Natural killer cell (primary cell): Measurements from ENCODE around the gene GCN1. TPM values are rescaled to one million over a fixed set of nuclear protein-coding genes. Genes with fewer than 3 reads are reported as not detected.

Experiments
- ATAC-seq, 3 donors: fragments of 150-1000 bp in 2 of 3; fragments of 200-7000 bp in 1 of 3; cut with Tn5 transposase; 1 replicate in 1 of 3; 2 replicates in 2 of 3; pipeline ENCODE4 v1.10.0; 2021; ENCODE audit warnings: mild to moderate bottlenecking in 2 of 3, moderate library complexity in 2 of 3
- DNase-seq, 2 donors: peaks; one replicate each; pipeline versions ENCODE4 v3.0.0 to v3.0.0-alpha.2; 2013 to 2021; ENCODE audit warnings: mixed read lengths in 1 of 2
- H3K27ac ChIP-seq: one replicate; pipeline ENCODE4 v1.5.1; 2013; ENCODE audit warnings: mild to moderate bottlenecking, low read length
- H3K27me3 ChIP-seq: one replicate; pipeline ENCODE4 v1.6.1; 2013; ENCODE audit warnings: low read length; ENCODE audit not compliant: control insufficient read depth, insufficient read depth
- H3K36me3 ChIP-seq: one replicate; pipeline ENCODE4 v1.6.1; 2013; ENCODE audit warnings: low read length; ENCODE audit not compliant: control insufficient read depth, insufficient read depth
- H3K4me1 ChIP-seq: one replicate; pipeline ENCODE4 v1.6.1; 2013; ENCODE audit warnings: low read length; ENCODE audit not compliant: control insufficient read depth, insufficient read depth
- H3K4me3 ChIP-seq: one replicate; pipeline ENCODE4 v1.5.1; 2013; ENCODE audit warnings: low read length
- H3K9me3 ChIP-seq: one replicate; pipeline ENCODE4 v1.6.1; 2013; ENCODE audit warnings: low read length; ENCODE audit not compliant: control insufficient read depth, insufficient read depth
- H3K27ac Mint-ChIP-seq, 2 donors: one replicate each; pipeline ENCODE4 v1.8.0; 2022; ENCODE audit warnings: mild to moderate bottlenecking in 2 of 2, mixed read lengths in 2 of 2, moderate library complexity in 1 of 2
- H3K27me3 Mint-ChIP-seq, 2 donors: one replicate each; pipeline ENCODE4 v1.8.0; 2022; ENCODE audit warnings: low read depth in 2 of 2, mixed read lengths in 2 of 2
- H3K36me3 Mint-ChIP-seq: one replicate; pipeline ENCODE4 v1.8.0; 2022; ENCODE audit warnings: mixed read lengths
- H3K4me1 Mint-ChIP-seq, 2 donors: one replicate each; pipeline ENCODE4 v1.8.0; 2022; ENCODE audit warnings: mixed read lengths in 2 of 2
- H3K4me3 Mint-ChIP-seq: one replicate; pipeline ENCODE4 v1.8.0; 2022; ENCODE audit warnings: mild to moderate bottlenecking, moderate library complexity, mixed read lengths
- H3K9me3 Mint-ChIP-seq, 2 donors: one replicate each; pipeline ENCODE4 v1.8.0; 2022; ENCODE audit warnings: mixed read lengths in 2 of 2
- WGBS: methylation state at CpG from one replicate; pipeline ENCODE4 v1.1.7; 2013; ENCODE audit warnings: missing lambda C conversion rate; ENCODE audit not compliant: insufficient coverage; 5-methylcytosine and 5-hydroxymethylcytosine counted together
- intact Hi-C: fragments of 100-400 bp; cut with micrococcal nuclease; formaldehyde crosslinking; loops from one replicate; pipeline ENCODE4 v1.14.2; 2022
- total RNA-seq, 4 donors: library from RNA; stranded (reverse); fragments of 120-200 nt in 1 of 4; gene quantifications; one replicate each; pipeline versions ENCODE4 v1.2.3 to v1.2.4, GENCODE V29; 2013 to 2022
- TF ChIP-seq, protein P1 (sequence below): fragments of 200-600 bp; IDR thresholded peaks from one replicate; pipeline ENCODE4 v1.8.0; 2022; ENCODE audit warnings: antibody characterized with exemption

GCN1 gene
- total RNA-seq, 3 donors from 2014 or later (not counting 1 experiment from before 2014, with no cell fraction given) = 119 to 141 (median 120) TPM

DNA sequence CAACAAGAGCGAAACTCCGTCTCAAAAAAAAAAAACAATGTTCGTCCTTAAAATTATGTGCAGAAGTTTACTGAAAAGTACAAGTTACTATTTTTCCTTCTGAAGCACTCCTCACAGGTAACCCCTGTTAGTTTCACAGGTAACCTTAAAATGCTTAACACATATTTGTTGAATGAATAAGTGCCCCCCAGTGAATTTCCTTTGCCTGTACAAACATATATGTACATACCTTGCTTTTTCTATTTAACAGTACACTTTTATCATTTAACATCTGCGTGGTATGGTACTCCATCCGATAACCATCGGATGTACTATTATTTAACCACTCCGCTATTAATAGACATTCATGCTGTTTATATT is 76.6 kb downstream of the GCN1 start:
- Histone ChIP-seq H3K4me3 (peak overlapping the region; percentile 88), H3K36me3 (no peaks in the 10 kb centered on the region), H3K4me1 (peaks cover 37% of the 10 kb centered on the region), H3K9me3 (no peaks in the 10 kb centered on the region), H3K27ac (peak overlapping the region; percentile 85), H3K27me3 (no peaks in the 10 kb centered on the region)
- ATAC-seq = no peak
- Mint-ChIP-seq H3K36me3 (no peaks in the 10 kb centered on the region), H3K9me3 (no peaks in the 10 kb centered on the region), H3K27me3 (no peaks in the 10 kb centered on the region), H3K4me1 (peaks cover 38 to 41% of the 10 kb centered on the region in 2 donors), H3K4me3 (peak overlapping the region; percentile 95), H3K27ac (peak overlapping the region; percentile 23 to 87)
- WGBS = 52% methylated on average over 5 of the region's 7 CpGs
- no peak for DNase-seq
- TF ChIP-seq, protein P1, sequence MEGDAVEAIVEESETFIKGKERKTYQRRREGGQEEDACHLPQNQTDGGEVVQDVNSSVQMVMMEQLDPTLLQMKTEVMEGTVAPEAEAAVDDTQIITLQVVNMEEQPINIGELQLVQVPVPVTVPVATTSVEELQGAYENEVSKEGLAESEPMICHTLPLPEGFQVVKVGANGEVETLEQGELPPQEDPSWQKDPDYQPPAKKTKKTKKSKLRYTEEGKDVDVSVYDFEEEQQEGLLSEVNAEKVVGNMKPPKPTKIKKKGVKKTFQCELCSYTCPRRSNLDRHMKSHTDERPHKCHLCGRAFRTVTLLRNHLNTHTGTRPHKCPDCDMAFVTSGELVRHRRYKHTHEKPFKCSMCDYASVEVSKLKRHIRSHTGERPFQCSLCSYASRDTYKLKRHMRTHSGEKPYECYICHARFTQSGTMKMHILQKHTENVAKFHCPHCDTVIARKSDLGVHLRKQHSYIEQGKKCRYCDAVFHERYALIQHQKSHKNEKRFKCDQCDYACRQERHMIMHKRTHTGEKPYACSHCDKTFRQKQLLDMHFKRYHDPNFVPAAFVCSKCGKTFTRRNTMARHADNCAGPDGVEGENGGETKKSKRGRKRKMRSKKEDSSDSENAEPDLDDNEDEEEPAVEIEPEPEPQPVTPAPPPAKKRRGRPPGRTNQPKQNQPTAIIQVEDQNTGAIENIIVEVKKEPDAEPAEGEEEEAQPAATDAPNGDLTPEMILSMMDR = no peak
- intact Hi-C loops = loop anchor here (5.0 kb wide), 1 partner anchor 84 kb away; the partner anchor contains the start of gene RPLP0

GRCh38 chr12:120116792-120117651 is 77.5 kb downstream of the GCN1 start:
- WGBS = under 1% methylated on average over 91 of the region's 91 CpGs
- Histone ChIP-seq H3K36me3 (no peaks in the 10 kb centered on the region), H3K4me3 (peak overlapping the region; percentile 88), H3K27ac (peak overlapping the region; percentile 85), H3K9me3 (no peaks in the 10 kb centered on the region), H3K4me1 (peaks cover 45% of the 10 kb centered on the region), H3K27me3 (no peaks in the 10 kb centered on the region)
- intact Hi-C loops = loop anchor here (5.0 kb wide), 1 partner anchor 85 kb away; the partner anchor contains the start of gene RPLP0
- TF ChIP-seq, protein P1 = no peak
- Mint-ChIP-seq H3K27me3 (no peaks in the 10 kb centered on the region), H3K9me3 (no peaks in the 10 kb centered on the region), H3K36me3 (no peaks in the 10 kb centered on the region), H3K4me1 (peaks cover 43 to 50% of the 10 kb centered on the region in 2 donors), H3K4me3 (peak overlapping the region; percentile 95), H3K27ac (peak overlapping the region; percentile 23 to 87)
- ATAC-seq (peak; percentile 82 to 92 (median 86)), DNase-seq (peak; percentile 95 to 97)

DNA sequence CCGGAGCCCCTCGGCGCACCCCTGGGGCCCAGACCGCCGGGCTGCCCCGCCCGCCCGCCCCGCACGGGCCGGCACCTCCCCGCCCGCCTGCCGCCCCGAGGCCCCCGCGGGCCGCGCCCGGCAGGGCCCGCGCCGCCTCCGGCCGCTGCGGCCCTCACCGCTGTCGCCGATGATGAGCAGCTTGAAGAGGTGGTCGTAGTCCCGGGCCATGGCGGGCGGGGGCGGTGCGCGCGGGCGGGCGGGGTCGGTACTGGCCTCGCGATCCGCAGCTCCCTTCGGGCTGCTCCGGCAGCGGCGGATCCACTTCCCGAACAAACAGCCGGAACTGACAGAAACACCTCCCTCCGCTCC is 78.1 kb downstream of the GCN1 start, which contains the start of gene RAB35:
RAB35 (minus strand) TSS at position 313 of the 351 bp plus-strand sequence; CDS start at position 210, 103 bp downstream.
- peak within 1 kb of the TSS; percentile 23 to 87 for H3K27ac Mint-ChIP-seq
- peak within 1 kb of the TSS; percentile 95 for H3K4me3 Mint-ChIP-seq

More for the DNA sequence above, 78.1 kb downstream of the GCN1 start, which contains the start of gene RAB35:
- TF ChIP-seq, protein P1 = no peak
- intact Hi-C loops = loop anchor here (5.0 kb wide), 1 partner anchor 86 kb away; the partner anchor contains the start of gene RPLP0
- H3K4me3 ChIP-seq = peak within 1 kb of the TSS; percentile 88
- Mint-ChIP-seq H3K9me3 (no peaks in the 10 kb centered on the region), H3K27me3 (no peaks in the 10 kb centered on the region), H3K4me1 (peaks cover 49 to 56% of the 10 kb centered on the region in 2 donors), H3K36me3 (no peaks in the 10 kb centered on the region)
- H3K27me3 ChIP-seq = no peaks in the 10 kb centered on the region
- H3K4me1 ChIP-seq = peaks cover 51% of the 10 kb centered on the region
- no peaks in the 10 kb centered on the region for H3K9me3 ChIP-seq
- WGBS = 0% methylated on average over 50 of the region's 50 CpGs
- no peaks in the 10 kb centered on the region for H3K36me3 ChIP-seq
- ATAC-seq = no peak
- peak within 1 kb of the TSS; percentile 85 for H3K27ac ChIP-seq
- DNase-seq = no peak
